NCI-H748 treated with DMSO at 0.1 percent for 48 hours (cell line): Measurements from ENCODE around the gene LBH.
"Not testable (repeated sequence)": the region's sequence is repeated elsewhere in the genome, so short reads cannot be mapped to it uniquely, and the experiment has no call there.

Source experiments
- DNase-seq: peaks from one replicate; lab custom pipeline; 2025; lab: John Stamatoyannopoulos, UW

The LBH gene

DNA sequence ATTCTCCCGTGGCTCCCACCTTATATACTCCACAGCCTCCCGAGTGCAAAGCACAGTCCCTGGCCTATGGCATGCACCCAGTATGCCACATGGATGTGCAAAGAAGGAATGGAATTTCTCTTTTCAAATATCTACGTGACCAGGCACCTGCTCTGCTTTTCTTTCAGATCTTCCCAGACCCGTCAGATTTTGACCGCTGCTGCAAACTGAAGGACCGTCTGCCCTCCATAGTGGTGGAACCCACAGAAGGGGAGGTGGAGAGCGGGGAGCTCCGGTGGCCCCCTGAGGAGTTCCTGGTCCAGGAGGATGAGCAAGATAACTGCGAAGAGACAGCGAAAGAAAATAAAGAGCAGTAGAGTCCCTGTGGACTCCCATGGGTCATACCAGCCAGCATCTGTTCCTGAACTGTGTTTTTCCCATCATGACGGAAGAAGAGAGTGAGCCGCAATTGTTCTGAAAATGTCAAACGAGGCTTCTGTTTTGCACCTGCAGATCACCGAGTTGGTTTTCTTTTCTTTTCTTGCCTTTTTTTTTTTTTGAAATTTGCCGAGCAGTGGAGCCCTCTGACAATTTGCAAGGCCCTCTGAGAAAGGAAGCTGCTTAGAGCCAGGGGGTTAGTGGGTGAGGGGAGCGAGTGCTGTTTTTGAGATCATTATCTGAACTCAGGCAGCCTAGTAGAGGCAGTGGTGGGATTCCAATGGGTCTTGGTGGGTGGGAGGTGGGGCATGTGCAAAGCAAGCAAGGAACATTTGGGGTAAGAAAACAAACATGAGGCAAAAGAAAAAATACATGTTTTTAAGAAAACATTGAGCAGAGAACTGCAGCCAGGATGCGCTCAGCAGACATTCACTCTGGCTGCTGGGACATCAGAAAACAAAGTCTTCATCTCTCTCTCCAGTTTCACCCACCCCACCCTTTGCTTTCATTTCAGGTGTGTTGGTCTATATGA, 26.2 kb downstream of the LBH start:
- DNase-seq = no peak

DNA sequence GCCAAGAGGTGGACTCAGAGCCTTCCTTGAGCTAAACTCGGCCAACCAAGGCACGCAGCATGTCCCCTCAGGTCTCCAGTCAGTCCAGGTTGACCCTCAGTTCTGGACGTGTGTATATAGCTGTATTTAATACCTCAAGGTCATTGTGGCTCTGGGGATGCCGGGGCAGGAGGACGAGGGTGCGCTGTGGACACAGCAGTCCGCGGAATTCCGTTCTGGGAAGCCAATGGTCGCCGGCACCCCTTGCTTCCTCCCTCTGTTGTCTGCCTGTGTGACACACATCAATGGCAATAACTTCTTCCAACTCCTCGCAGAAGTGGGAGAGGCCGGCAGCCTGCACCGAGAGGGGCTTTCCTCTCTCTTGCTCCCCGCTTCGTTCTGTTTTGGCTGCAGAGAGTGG, 27.7 kb downstream of the LBH start:
- DNase-seq = no peak

DNA sequence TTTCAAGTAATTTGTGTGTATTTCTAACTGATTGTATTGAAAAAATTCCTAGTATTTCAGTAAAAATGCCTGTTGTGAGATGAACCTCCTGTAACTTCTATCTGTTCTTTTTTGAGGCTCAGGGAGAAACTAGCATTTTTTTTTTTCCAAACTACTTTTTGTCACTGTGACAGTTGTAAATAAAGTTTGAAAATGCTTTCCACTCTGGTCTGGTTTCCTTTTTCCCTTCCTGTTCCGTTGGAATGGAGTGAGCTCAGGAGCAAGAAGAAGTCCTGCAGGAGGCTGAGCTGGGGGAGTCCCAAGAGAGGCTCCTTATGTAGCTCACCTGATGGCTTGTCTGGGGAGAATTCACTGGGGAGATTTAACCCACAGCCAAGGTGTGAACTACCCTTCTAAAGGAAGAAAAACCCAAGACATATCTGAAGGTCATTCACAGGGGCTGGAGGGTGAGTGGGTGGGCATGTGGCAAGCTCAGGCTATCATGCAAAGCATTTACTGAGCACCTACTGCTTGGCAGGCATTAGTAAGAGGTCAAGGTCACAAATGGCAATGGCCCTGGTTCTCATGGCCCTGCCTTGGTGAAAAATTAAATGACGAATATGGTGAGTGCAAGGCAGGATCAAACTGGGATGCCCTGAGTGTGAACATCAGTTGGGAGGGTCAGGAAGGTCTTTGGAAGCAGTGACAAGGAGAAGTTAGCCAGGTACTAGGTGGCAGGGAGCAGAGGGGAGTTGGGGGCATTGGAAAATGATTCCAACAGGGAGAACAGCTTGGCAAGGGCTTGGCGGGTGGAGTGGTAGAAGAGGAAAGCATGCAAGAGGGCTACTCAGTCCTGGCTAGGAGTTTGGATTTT, 28.7 kb downstream of the LBH start:
- DNase-seq = no peak

DNA sequence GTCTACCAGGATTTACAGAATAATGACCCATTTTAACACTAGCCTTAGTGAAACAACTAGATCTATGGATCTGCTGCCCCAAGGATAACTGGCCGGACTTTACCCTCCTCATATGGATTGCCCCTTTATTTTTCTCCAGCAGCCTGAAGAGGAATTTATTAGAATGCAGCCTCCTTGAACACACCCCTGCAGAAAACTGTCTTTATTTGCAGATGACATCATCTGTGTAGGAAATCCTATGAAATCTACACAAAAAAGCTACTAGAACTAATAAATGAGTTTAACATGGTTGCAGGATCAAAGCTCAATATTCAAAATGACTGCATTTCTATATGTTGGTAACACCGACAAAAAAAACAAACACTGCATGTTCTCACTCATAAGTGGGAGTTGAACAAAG, 29.6 kb downstream of the LBH start:
- no peak for DNase-seq

DNA sequence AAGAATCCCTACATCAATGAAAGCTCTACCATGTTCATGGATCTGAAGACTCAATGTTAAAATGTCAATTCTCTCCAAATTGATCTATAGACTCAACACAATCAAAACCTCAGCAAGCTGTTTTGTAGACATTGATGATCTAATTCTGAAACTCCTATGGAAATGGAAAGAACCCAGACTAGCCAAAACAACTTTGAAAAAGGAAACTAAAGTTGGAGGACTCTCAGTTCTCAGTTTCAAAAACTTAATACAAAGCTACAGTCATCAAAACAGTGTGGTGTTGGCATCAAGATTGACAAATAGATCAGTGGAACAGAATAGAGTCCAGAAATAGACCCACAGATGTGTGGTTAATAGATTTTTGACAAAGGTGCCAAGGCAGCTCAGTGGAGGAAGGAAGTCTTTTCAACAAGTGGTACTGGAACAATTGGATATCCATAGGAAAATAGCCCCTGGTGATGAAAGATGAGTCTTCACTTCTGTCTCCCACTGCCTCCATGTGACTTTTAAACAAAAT, 30.4 kb downstream of the LBH start:
- no peak for DNase-seq

DNA sequence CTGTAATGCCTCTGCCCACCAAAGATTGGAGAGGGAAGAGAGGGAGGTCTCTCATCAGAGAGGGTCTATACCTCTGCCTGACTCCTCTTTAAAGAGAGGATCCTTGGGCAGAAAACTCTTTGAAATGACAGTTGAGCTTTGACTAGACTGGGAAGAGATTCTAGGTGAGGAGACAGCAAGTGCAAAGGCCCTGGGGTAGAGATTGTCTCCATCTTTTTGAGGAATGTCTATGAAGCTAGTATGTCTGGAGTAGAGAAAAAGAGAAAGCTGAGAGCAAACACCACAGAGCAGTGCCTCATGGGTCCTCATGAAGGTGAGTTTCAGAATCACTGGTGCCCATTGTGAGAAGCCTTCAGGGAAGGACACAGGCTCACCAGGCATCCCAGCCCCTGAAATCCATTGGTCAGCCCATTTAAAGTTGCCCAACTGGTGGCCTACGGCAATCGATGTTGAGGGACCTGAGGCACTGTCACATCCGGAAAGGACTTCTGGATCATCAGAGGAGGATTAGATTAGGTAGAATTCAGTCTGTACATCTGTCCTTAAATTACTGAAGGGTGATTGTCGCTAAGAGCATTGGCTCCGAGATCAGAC, 31.5 kb downstream of the LBH start:
- no peak for DNase-seq

DNA sequence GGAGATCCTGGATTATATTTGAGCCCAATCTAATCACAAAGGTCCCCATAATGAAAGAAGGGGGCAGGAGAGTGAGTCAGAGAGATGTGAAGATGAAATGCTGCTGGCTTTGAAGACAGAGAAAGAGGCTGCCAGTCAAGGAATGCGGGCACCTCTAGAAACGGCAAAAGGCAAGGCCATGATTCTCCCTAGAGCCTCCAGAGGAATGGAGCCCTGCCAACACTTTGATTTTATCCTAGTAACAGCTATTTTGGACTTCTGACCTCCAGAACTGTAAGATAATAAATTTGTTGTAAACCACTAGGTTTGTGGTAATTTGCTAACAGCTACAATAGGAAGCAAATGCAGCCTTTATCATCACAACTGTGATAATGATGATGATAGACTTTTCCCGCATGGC, 32.9 kb downstream of the LBH start:
- no peak for DNase-seq

DNA sequence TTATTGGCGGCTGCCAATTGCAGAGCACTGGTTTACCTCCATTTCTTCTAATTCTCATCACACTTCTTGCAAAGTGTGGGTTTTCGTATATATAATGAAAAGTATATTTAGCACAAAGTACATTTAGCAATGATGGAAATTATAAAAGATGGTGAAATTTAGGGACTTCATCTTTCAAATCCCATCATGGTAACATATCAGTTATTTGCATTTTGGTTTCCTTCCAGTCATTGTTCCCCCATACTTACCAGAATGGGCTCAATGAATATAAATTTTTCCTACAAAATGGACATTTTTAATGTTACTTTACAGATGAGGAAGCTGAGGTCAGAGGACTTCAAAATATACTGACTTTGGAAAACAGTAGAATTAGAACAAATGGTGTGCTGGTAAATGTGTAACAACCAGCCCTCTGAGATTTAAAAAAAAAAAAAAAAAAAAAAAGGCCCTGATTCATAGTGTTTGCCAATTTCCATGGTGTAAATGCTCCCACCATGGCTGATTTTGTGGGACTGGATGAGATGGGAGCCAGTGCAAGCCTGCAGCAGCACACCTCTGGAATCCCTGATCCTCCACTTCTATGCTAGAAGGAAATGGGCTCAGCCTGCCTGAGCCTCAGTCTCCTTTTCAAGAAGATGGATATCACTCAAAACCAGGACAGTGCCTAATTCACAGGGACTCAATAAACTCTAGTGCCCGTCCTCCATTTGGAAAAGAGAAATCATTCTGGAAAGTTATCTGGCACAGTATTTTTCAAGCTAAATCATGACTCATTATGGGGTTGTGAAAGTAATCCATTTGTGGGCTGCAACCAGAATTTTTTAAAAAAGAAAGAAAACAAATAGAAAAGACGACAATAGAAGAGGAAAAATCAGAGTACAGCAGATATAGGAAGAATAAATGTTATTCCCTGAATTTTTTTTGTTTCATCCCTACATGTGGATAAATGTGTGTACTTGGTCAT, 34.0 kb downstream of the LBH start:
- no peak for DNase-seq

DNA sequence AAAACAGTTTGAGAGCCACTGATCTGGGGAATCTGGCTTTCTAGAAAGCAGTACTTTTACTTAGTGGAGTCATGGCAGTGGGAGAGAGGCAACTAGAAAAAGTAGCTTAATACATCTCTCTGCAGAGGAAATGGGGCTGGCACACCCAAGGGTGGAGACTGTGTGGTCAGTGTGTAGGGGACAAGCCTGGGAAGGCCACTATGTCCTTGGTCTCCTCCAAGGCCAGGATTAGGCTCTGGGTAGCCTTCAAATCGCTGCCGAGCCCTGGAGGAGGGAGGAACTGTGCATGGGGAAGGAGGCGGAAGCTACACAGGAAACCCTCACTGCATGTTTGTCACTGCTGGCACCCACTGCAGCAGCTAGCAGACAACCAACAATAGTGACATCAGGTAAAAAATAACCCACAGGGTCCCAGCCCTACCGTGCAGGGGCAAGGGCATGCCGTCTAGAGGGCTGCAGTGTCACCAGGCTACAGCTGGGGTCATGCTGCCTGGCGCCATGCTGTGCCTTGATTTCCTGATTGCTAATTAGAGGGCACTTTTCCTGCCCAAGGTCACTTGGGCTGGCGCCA, 34.8 kb downstream of the LBH start:
- no peak for DNase-seq

DNA sequence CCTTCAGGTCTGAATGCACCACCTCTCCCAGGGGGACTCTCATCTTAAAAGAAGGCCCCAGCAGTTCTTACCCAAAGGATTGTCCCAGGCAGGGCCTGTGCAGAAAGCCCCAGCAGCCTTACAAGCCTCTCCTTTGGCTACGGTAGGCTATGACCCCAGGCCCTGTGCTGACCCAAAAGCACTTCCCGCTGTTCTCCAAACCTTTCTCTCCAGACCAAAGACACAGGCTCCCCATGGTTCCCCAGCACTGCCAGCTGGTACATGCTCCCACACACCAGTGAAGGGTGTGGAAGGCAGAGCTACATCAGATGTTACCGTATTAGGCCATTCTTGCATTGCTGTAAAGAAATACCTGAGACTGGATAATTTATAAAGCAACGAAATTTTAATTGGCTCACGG, 35.4 kb downstream of the LBH start:
- DNase-seq = no peak

DNA sequence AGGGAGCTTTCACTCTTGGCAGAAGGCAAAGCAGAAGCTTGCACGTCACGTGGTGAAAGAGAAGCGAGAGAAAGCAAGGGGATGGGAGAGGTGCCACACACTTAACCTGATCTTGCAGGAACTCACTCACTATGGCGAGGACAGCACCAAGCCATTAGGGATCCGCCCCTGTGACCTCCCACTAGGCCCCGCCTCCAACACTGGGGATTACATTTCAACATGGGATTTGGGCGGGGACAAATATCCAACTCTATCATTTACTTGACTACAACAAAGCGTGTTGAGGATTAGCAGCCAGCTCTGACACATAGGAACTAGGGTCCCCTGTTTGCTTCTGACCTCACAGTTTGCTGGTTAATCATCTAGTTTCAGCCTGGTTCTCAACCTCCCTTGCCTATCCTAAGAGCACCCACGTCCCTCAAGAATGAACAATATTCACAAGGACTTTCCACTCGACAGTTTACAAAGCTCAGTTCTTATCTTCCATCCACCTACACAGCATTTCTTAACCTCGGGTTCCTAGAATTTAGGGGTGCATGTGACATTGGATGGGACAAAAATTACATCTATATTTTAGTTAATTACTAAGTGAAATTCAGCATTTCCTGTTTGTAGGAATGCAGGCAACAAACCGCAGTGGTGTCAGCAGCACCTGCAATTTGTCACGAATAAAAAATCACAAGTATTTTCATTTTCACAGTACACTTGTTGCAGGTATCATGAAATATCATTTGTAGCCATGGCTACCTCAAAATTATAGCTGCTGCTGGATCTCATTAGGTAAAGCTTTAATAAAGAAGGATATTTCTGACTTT, 36.0 kb downstream of the LBH start:
- DNase-seq = no peak

DNA sequence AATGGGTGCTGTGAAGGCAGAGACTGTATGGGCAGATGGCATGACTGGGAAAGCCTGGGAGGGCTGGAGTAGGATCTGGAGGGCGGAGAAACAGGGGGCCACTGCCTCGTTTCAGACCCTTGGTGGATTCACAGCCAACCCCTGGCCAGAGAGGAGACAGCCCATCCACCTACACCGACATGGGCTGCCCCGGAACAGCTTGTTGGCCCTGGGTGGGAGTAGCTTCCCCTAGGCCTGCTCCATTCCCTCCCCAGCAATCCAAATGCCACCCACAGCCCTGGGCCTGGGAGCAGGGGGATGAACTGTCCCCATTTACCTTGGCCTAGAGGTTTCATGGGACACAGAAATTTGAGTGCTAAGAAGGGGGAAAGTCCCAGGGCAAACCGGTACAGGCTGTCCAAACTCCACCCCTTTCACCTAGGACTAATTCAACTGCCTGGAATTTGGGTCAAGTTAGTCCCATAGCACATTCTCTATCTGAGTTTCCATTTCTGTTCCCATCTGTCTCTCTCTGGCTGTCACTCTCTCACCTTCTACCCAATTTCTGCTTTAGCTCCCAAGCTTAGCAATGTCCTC, 37.0 kb downstream of the LBH start:
- no peak for DNase-seq

DNA sequence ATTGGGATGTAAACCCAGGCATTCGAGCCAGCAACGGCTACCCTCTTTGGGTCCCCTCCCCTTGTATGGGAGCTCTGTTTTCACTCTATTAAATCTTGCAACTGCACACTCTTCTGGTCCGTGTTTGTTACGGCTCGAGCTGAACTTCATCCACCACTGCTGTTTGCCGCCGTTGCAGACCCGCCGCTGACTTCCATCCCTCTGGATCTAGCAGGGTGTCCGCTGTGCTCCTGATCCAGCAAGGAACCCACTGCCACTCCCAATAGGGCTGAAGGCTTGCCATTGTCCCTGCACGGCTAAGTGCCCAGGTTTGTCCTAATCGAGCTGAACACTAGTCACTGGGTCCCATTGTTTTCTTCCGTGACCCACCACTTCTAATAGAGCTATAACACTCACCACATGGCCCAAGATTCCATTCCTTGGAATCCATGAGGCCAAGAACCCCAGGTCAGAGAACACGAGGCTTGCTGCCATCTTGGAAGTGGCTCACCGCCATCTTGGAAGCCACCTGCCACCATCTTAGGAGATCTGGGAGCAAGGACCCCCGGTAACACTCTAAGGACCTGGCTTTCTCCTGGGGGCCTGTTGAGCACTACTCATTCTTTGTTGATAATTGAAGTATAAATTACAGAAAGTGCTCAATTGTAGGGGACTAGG, 37.9 kb downstream of the LBH start:
- not testable (repeated sequence) for DNase-seq

DNA sequence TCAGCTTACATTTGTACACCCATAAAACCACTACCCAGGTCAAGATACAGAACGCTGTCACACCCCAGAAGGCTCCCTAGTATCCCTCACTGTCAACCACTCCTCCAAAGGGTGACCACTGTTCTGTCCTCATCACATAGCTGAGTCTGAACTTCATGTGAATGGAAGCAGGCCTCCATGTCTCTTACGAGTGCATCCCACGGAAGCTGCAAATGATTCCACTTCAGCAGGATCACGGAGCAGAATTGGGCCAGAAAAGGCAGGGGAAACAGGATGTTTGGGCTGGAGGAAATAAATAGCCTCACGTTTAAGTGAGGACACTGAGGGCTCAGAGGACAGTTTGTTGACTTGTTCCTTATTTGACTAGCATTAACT, 38.4 kb downstream of the LBH start:
- no peak for DNase-seq

DNA sequence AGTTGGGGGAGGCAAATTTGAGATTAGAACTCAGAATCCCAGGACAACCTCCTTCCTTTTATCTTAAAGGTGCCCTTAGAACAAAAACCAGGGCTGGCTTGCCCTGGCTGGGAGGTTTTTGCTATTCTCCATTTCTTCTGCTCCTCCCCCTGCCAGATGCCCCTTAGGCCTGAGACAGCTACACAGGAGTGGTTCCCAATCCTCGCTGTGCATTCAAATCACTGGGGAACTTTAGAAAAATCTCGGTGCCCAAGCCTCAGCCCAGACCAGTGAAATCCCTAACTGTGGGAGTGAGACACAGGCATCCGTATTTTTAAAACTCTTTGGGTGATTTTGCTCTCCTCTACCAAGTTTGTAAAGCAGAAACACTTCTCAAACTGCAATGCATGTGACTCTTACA, 38.8 kb downstream of the LBH start:
- no peak for DNase-seq

DNA sequence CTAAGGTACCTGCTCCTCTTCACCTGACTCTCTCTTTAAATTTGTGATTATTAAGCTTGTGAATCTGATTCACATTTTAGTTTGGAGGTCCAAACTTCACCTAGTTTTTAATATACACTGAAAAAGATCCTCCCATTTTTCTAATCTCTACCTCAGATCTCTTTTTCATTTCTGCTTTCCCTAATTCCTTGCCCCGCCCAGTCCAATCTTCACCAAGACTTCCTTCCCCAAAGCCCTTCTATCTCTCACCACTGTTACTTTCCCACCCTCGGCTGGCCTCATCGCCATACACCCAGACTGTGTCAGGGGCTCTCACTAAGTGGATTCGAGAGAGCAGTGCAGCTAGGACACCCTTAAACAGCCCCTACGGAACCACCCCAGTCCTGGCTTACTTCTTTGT, 40.0 kb downstream of the LBH start:
- no peak for DNase-seq

DNA sequence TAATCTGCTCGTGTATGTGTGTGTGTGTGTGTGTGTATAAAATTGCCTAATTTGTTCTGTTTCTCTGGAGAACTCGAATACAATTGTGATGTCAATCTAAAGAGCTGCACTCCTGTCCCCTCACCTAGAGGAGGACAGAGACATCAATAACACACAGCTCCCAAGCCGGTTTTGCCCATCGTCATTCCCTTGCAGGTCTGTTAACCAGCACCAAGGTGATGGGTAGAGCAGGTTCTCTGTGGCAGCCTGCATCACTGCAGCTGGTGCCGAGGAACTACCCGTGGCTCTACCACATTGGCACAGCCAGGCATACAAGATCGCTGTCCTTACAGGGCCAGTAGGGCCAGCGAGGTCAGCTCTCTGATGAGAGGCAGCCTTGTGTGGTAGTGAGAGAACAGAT, 41.0 kb downstream of the LBH start:
- DNase-seq = no peak

DNA sequence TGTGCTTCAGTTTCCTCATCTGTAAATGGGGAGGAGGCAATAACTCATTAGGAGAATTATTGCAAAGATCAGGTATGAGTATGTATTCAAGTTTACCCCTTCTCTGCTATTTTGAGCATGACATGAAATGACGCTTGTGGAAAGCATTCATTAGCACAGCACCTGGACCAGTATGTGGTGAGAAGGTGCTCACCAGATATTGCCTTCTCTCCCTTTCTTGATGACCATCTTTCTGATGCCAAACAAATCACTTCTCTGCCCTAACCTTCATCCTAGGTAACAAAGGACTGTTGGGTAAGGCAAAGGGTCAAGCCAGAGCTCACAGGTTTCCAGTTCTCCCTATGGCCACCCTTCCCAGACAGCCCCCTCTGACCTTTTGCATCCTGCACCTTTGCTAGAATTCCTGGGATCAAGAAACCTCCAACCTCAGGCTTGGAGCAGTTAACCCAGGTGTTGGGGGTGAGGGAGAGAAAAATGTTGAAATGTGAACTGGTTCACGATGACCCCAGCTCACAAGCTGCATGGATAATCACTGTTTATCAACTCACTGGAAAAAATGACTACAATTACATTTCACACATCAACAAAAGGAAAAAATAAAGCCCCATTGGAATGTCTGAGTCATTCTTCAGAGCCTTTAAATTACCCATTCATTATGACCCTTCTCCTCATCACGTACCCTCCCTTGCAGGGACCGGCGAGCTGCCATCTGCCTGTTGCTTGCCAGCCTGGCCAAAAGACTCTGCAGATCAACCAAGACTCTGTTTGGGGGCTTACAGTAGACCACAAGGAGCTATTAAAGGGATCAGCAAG, 41.6 kb downstream of the LBH start:
- DNase-seq = no peak

DNA sequence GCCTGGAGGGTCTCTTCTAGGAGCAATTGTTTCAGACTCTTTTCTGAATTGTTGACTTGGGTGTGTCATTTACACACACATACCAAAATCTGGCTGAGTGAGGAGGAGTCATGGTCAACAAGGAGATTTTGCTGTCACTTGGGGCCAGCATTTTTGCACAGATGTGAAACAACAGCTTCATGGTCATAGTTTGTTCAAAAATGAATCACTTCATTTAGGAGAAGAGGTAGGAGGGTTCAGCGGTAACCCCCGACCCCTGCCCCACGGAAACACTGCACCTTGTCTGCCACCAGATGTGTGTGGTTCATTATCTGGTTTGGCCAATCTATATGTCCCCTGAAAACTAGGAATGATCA, 42.2 kb downstream of the LBH start:
- DNase-seq = no peak
